K562 (cell line): ENCODE results near the gene USP24. TPM values are rescaled to one million over a fixed set of nuclear protein-coding genes. Genes with fewer than 3 reads are reported as not detected.

Source experiments
- ATAC-seq: fragments of 200-7000 bp; cut with Tn5 transposase; 3 replicates; pipeline ENCODE4 v1.9.1; 2020; ENCODE audit warnings: moderate library complexity
- BruUV-seq: library from RNA; stranded (reverse); fragments of 400-500 nt; replicated peaks from 2 replicates; lab custom pipeline; 2021; lab: Mats Ljungman, UMichigan
- CTCF ChIA-PET: fragments of 300-600 bp; formaldehyde crosslinking; extraction: SDS; loops from one replicate; lab custom pipeline; 2021; ENCODE audit warnings: low intra/inter-chr PET ratio; lab: Yijun Ruan, JAX
- POLR2A ChIA-PET: fragments of 300-600, 350-650 bp; sonication (Branson Sonifier 250); formaldehyde crosslinking; extraction: SDS; loops from one replicate; lab custom pipeline; 2021; ENCODE audit warnings: antibody characterized with exemption, inconsistent platforms; lab: Yijun Ruan, JAX
- DNase-seq, 4 experiments: peaks; one replicate each; pipeline versions ENCODE4 v3.0.0 to v3.0.0-alpha.2; 2011 to 2018; ENCODE audit warnings: low spot score in 3 of 4, mixed read lengths in 3 of 4; ENCODE audit errors: extremely low read depth in 1 of 4
- FAIRE-seq: peaks from 2 replicates; lab custom pipeline; 2011; peaks lifted over from hg19 to GRCh38; lab: Jason Lieb, UNC
- H2AFZ ChIP-seq: 2 replicates; pipeline ENCODE4 v1.6.0; 2011; ENCODE audit warnings: low read depth, low read length, control low read depth, inconsistent platforms
- H3K27ac ChIP-seq: fragments of 200-600 bp; 3 replicates; pipeline ENCODE4 v1.8.0; 2011; ENCODE audit warnings: low read depth, mild to moderate bottlenecking, control low read depth, inconsistent platforms, low read length, moderate library complexity, mixed read lengths; ENCODE audit errors: extremely low read depth
- H3K27me3 ChIP-seq, 2 experiments: fragments of 300-600 bp in 1 of 2; 2 replicates in 1 of 2; 3 replicates in 1 of 2; pipeline versions ENCODE4 v1.6.0 to v1.8.0; 2011; ENCODE audit warnings: inconsistent platforms in 2 of 2, low read length in 2 of 2, mild to moderate bottlenecking in 1 of 2, mixed read lengths in 1 of 2, moderate library complexity in 1 of 2; ENCODE audit not compliant: control insufficient read depth in 2 of 2, insufficient read depth in 2 of 2
- H3K36me3 ChIP-seq: fragments of 300-600 bp; 3 replicates; pipeline ENCODE4 v1.8.0; 2011; ENCODE audit warnings: mild to moderate bottlenecking, low read length, inconsistent platforms; ENCODE audit not compliant: control insufficient read depth, insufficient read depth
- H3K4me1 ChIP-seq, 2 experiments: fragments of 200-600 bp in 1 of 2; replicated peaks in 1 of 2; 2 replicates in 1 of 2; 3 replicates in 1 of 2; pipeline versions ENCODE4 v1.5.1 to v1.8.0; 2011; ENCODE audit warnings: inconsistent platforms in 2 of 2, low read length in 2 of 2, mild to moderate bottlenecking in 1 of 2, mixed read lengths in 1 of 2, moderate library complexity in 1 of 2; ENCODE audit not compliant: control insufficient read depth in 2 of 2, insufficient read depth in 2 of 2
- H3K4me2 ChIP-seq: 2 replicates; pipeline ENCODE4 v1.6.1; 2011; ENCODE audit warnings: low read length, control low read depth, inconsistent platforms, mixed read lengths; ENCODE audit not compliant: insufficient read depth
- H3K4me3 ChIP-seq: fragments of 200-600 bp; sonication (generic), shearing (Covaris generic); 2 replicates; pipeline ENCODE4 v1.5.1; 2016; ENCODE audit warnings: control low read depth, inconsistent platforms
- H3K79me2 ChIP-seq: fragments of 200-600 bp; 3 replicates; pipeline ENCODE4 v1.8.0; 2011; ENCODE audit warnings: low read length, inconsistent platforms; ENCODE audit not compliant: control insufficient read depth, insufficient read depth
- H3K9ac ChIP-seq, 2 experiments: 2 replicates each; pipeline versions ENCODE4 v1.6.0 to v1.6.1; 2011; ENCODE audit warnings: low read depth in 2 of 2, low read length in 2 of 2, control low read depth in 1 of 2, inconsistent platforms in 1 of 2, mild to moderate bottlenecking in 1 of 2, mixed read lengths in 1 of 2; ENCODE audit not compliant: insufficient read depth in 1 of 2
- H3K9me1 ChIP-seq: one replicate; pipeline ENCODE4 v1.6.0; 2011; ENCODE audit warnings: inconsistent platforms, mild to moderate bottlenecking, low read length, moderate library complexity; ENCODE audit not compliant: control insufficient read depth, insufficient read depth
- H3K9me3 ChIP-seq: replicated peaks from 2 replicates; pipeline ENCODE4 v1.5.1; 2011; ENCODE audit warnings: low read depth, low read length, inconsistent platforms; ENCODE audit not compliant: control insufficient read depth, insufficient read depth
- H4K20me1 ChIP-seq: replicated peaks from 2 replicates; pipeline ENCODE4 v1.6.1; 2011; ENCODE audit warnings: low read length, inconsistent platforms, mixed read lengths; ENCODE audit not compliant: control insufficient read depth, insufficient read depth
- ASH1L ChIP-seq: fragments of 450-650 bp; IDR thresholded peaks from 2 replicates; pipeline ENCODE4 v1.6.1; 2018; ENCODE audit warnings: borderline replicate concordance, mild to moderate bottlenecking, low read depth; ENCODE audit not compliant: partially characterized antibody
- LARP7 ChIP-seq: fragments of 450-650 bp; IDR thresholded peaks from 2 replicates; pipeline ENCODE4 v1.6.1; 2016
- NR3C1 ChIP-seq: sonication (generic); formaldehyde crosslinking; IDR thresholded peaks from 2 replicates; pipeline ENCODE4 v1.8.1; 2022; ENCODE audit warnings: missing genetic modification reagents
- RBM39 ChIP-seq: fragments of 200-400 bp; formaldehyde crosslinking; optimal IDR thresholded peaks from 2 replicates; pipeline ENCODE3; 2018; ENCODE audit warnings: low read depth, low read length
- SOX6 ChIP-seq: fragments of 450-650 bp; IDR thresholded peaks from 2 replicates; pipeline ENCODE4 v1.6.1; 2014; ENCODE audit warnings: mild to moderate bottlenecking
- TBP ChIP-seq: optimal IDR thresholded peaks from 2 replicates; pipeline ENCODE3; 2011; ENCODE audit warnings: low read depth, low read length, improper control_type of control experiment
- TEAD4 ChIP-seq, 2 experiments: sonication (generic) in 1 of 2; formaldehyde crosslinking in 1 of 2; IDR thresholded peaks; 2 replicates each; pipeline versions ENCODE4 v1.6.1 to v1.8.0; 2012 to 2022; ENCODE audit warnings: borderline replicate concordance in 1 of 2, inconsistent platforms in 1 of 2, low read length in 1 of 2, mild to moderate bottlenecking in 1 of 2, missing genetic modification reagents in 1 of 2
- TOE1 ChIP-seq, 2 experiments: fragments of 450-650 bp in 1 of 2; sonication (generic) in 1 of 2; formaldehyde crosslinking in 1 of 2; IDR thresholded peaks; 2 replicates each; pipeline versions ENCODE4 v1.7.1 to v1.8.0; 2016 to 2022; ENCODE audit warnings: borderline replicate concordance in 2 of 2, mild to moderate bottlenecking in 2 of 2, antibody characterized with exemption in 1 of 2, inconsistent platforms in 1 of 2, low read depth in 1 of 2, missing genetic modification reagents in 1 of 2, moderate library complexity in 1 of 2
- ZEB2 ChIP-seq: fragments of 450-650 bp; IDR thresholded peaks from 2 replicates; pipeline ENCODE4 v1.6.1; 2016
- ZNF217 ChIP-seq: sonication (generic); formaldehyde crosslinking; IDR thresholded peaks from 2 replicates; pipeline ENCODE4 v1.8.0; 2022; ENCODE audit warnings: mild to moderate bottlenecking, missing genetic modification reagents
- ZNF699 ChIP-seq: fragments of 250-450 bp; sonication (Bioruptor Pico); IDR thresholded peaks from 2 replicates; pipeline ENCODE4 v1.8.0; 2021; ENCODE audit warnings: mild to moderate bottlenecking, moderate library complexity; ENCODE audit not compliant: insufficient replicate concordance
- in situ Hi-C: fragments of 300-500 bp; cut with MboI; formaldehyde crosslinking; loops from 4 replicates; pipeline ENCODE4 v1.15.0; 2018; ENCODE audit warnings: inconsistent platforms, mixed read lengths
- intact Hi-C: fragments of 100-400 bp; cut with micrococcal nuclease; formaldehyde crosslinking; loops from 2 replicates; pipeline ENCODE4 v1.14.2; 2022
- polyA plus RNA-seq, 8 experiments: library from polyadenylated mRNA; depleted of rRNA in 4 of 8; stranded (reverse) in 5 of 8; unstranded in 3 of 8; fragments of >200 nt; fragmentation: Nextera tagmentation in 2 of 8; fragmentation: Illumina TruSeq in 1 of 8; extraction: Ambion mirVana in 2 of 8; extraction: Trizol in 1 of 8; gene quantifications; 2 replicates each; pipeline versions ENCODE4 v1.2.1 to v1.2.3, GENCODE V29; 2011 to 2014; ENCODE audit warnings: inconsistent platforms in 1 of 8, missing spikeins in 1 of 8
- total RNA-seq, 7 experiments: library from RNA; depleted of rRNA in 6 of 7; stranded (reverse); fragments of >200 nt in 6 of 7; fragmentation: Illumina TruSeq in 2 of 7; extraction: Trizol in 2 of 7; gene quantifications; 2 replicates each; pipeline versions ENCODE4 v1.2.1 to v1.2.3, GENCODE V29; 2011 to 2021; ENCODE audit warnings: low replicate concordance in 1 of 7
- TF ChIP-seq, protein P1 (sequence below): sonication (generic); formaldehyde crosslinking; IDR thresholded peaks from 2 replicates; pipeline ENCODE4 v1.8.1; 2023; ENCODE audit warnings: mild to moderate bottlenecking, missing genetic modification reagents
- TF ChIP-seq, protein P2 (sequence below): fragments of 250-450 bp; sonication (Bioruptor Pico); IDR thresholded peaks from 2 replicates; pipeline ENCODE4 v1.5.0; 2021
- TF ChIP-seq, protein P3 (sequence below): sonication (generic); formaldehyde crosslinking; IDR thresholded peaks from 2 replicates; pipeline ENCODE4 v1.9.0; 2022; ENCODE audit warnings: mild to moderate bottlenecking, missing genetic modification reagents

Gene USP24
- total and polyA plus RNA-seq, 9 of the 15 experiments (the other 6 are each of a cell fraction or from before 2014, with no cell fraction given) = 7.7 to 62.6 (median 36.8) TPM

DNA sequence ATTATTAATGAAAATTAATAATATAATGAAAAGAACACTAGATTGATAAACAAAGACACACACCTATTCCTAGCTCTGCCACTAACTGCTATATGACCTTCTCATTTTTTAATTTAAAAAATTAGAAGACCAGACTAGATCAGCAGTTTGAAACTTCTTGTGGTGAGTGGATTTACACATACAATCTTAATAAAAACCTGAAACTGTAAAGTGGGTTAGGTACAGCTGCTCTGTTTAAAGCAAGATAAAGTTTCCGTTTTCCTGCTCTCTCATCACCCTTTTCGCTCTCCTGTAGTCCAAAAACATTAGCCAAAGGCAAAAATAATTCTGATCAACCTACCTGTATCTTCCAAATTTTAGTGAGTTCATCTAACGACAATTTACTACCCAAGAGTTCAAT lies 58.6 kb downstream of the USP24 start (continued):
- TF ChIP-seq, protein P1, sequence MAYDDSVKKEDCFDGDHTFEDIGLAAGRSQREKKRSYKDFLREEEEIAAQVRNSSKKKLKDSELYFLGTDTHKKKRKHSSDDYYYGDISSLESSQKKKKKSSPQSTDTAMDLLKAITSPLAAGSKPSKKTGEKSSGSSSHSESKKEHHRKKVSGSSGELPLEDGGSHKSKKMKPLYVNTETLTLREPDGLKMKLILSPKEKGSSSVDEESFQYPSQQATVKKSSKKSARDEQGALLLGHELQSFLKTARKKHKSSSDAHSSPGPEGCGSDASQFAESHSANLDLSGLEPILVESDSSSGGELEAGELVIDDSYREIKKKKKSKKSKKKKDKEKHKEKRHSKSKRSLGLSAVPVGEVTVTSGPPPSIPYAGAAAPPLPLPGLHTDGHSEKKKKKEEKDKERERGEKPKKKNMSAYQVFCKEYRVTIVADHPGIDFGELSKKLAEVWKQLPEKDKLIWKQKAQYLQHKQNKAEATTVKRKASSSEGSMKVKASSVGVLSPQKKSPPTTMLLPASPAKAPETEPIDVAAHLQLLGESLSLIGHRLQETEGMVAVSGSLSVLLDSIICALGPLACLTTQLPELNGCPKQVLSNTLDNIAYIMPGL (CRISPR knock-in tag) = no peak
- TF ChIP-seq ASH1L = no peak

DNA sequence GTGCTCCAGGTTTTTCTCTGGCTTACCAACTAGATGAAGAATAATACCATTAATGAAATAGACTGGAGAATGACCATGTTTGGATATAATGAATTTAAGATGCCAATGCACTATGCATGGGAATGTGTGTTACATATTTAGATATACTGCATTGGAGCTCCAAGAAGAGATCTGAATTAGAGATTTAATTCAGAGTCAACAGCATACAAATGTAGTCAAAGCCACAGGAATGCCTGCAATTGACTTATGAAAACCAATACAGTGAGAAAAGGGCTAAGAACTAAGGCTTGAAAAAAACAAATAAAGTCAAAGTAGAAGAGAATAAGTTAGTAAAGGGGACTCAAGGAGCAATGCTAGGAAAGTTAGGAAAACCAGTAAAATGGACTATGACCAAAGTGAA lies 59.1 kb downstream of the USP24 start:
- no peak overlapping the region for H3K9ac ChIP-seq
- FAIRE-seq = no peak
- no peaks in the 10 kb centered on the region for H3K9me1 ChIP-seq
- ChIA-PET POLR2A (no interaction called here), CTCF (no interaction called here)
- no peaks in the 10 kb centered on the region for H3K4me1 ChIP-seq
- H3K36me3 ChIP-seq = peaks cover 86% of the 10 kb centered on the region
- no peak overlapping the region for H3K4me2 ChIP-seq
- no peak for DNase-seq
- BruUV-seq = no TSS peak
- no peak overlapping the region for H3K27ac ChIP-seq
- in situ Hi-C loops (no loop called here), intact Hi-C loops (no loop called here)
- ATAC-seq = no peak
- H3K9me3 ChIP-seq = no peaks in the 10 kb centered on the region
- H3K27me3 ChIP-seq = no peaks in the 10 kb centered on the region
- no peaks in the 10 kb centered on the region for H4K20me1 ChIP-seq
- no peaks in the 10 kb centered on the region for H3K79me2 ChIP-seq
- H3K4me3 ChIP-seq = no peak overlapping the region
- H2AFZ ChIP-seq = no peak overlapping the region
- TF ChIP-seq TOE1 (IDR thresholded peaks at IDR 0.05; ENCODE audit: borderline replicate concordance) (no peak), TOE1 (CRISPR knock-in tag; IDR thresholded peaks at IDR 0.05; ENCODE audit: borderline replicate concordance, low read depth) (no peak), TBP (no peak), SOX6 (no peak), ZEB2 (no peak), NR3C1 (CRISPR knock-in tag) (no peak), RBM39 (no peak), ZNF217 (CRISPR knock-in tag) (no peak), ZNF699 (CRISPR knock-in tag) (no peak), TEAD4 (IDR thresholded peaks at IDR 0.05; ENCODE audit: low read length) (no peak), TEAD4 (CRISPR knock-in tag; IDR thresholded peaks at IDR 0.05; ENCODE audit: borderline replicate concordance) (no peak), LARP7 (no peak)
- TF ChIP-seq, protein P2, sequence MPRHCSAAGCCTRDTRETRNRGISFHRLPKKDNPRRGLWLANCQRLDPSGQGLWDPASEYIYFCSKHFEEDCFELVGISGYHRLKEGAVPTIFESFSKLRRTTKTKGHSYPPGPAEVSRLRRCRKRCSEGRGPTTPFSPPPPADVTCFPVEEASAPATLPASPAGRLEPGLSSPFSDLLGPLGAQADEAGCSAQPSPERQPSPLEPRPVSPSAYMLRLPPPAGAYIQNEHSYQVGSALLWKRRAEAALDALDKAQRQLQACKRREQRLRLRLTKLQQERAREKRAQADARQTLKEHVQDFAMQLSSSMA (CRISPR knock-in tag) = no peak
- TF ChIP-seq, protein P3, sequence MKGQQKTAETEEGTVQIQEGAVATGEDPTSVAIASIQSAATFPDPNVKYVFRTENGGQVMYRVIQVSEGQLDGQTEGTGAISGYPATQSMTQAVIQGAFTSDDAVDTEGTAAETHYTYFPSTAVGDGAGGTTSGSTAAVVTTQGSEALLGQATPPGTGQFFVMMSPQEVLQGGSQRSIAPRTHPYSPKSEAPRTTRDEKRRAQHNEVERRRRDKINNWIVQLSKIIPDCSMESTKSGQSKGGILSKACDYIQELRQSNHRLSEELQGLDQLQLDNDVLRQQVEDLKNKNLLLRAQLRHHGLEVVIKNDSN (CRISPR knock-in tag) = no peak
